Activated CD4-positive, alpha-beta T cell treated with anti-CD3 and anti-CD28 coated beads, Interleukin-2, amount 50 U/mL, for 4 hours (primary cell): ENCODE data around the gene MAP3K7.

Experiments used
- DNase-seq, 2 experiments: peaks; one replicate each; pipeline ENCODE4 v3.0.0-alpha.2; 2020

The MAP3K7 gene

GRCh38 chr6:90523779-90524310, 63.0 kb downstream of the MAP3K7 start:
- DNase-seq = no peak

- no peak for DNase-seq
These were observed 64.9 kb downstream of the MAP3K7 start for GRCh38 chr6:90521955-90522354.

GRCh38 chr6:90516074-90516660, 70.7 kb downstream of the MAP3K7 start:
- DNase-seq = no peak

- DNase-seq = no peak
These were observed 72.4 kb downstream of the MAP3K7 start for GRCh38 chr6:90514496-90514895.

GRCh38 chr6:90508753-90509152, 78.1 kb downstream of the MAP3K7 start:
- DNase-seq = no peak

GRCh38 chr6:90502866-90503407, 83.9 kb downstream of the MAP3K7 start:
- no peak for DNase-seq

GRCh38 chr6:90502381-90502780, 84.5 kb downstream of the MAP3K7 start:
- no peak for DNase-seq

GRCh38 chr6:90500458-90500857, 86.4 kb downstream of the MAP3K7 start:
- DNase-seq = no peak

- no peak for DNase-seq
These were observed 89.5 kb downstream of the MAP3K7 start for GRCh38 chr6:90497411-90497810.

- no peak for DNase-seq
These were observed 90.4 kb downstream of the MAP3K7 start for GRCh38 chr6:90496258-90497016.

GRCh38 chr6:90495216-90495817, 91.6 kb downstream of the MAP3K7 start:
- DNase-seq = no peak

- DNase-seq = no peak
These were observed 92.6 kb downstream of the MAP3K7 start for GRCh38 chr6:90494067-90494780.

- DNase-seq = no peak
These were observed 93.5 kb downstream of the MAP3K7 start for GRCh38 chr6:90493332-90493731.

GRCh38 chr6:90492798-90493197, 94.1 kb downstream of the MAP3K7 start:
- no peak for DNase-seq

- DNase-seq = no peak
These were observed 94.5 kb downstream of the MAP3K7 start for GRCh38 chr6:90492369-90492768.

- no peak for DNase-seq
These were observed 96.7 kb downstream of the MAP3K7 start for GRCh38 chr6:90490030-90490716.

GRCh38 chr6:90488816-90489215, 98.1 kb downstream of the MAP3K7 start:
- DNase-seq = no peak

- DNase-seq = no peak
These were observed 101.1 kb downstream of the MAP3K7 start for GRCh38 chr6:90485635-90486277.

- no peak for DNase-seq
These were observed 102.0 kb downstream of the MAP3K7 start for GRCh38 chr6:90484903-90485302.

- DNase-seq = no peak
These were observed 102.5 kb downstream of the MAP3K7 start for GRCh38 chr6:90484385-90484784.

- DNase-seq = no peak
These were observed 102.9 kb downstream of the MAP3K7 start for GRCh38 chr6:90483956-90484355.
